Left lung (tissue), 10 donors: ENCODE data around the gene GABARAPL1. TPM values are rescaled to one million over a fixed set of nuclear protein-coding genes. Genes with fewer than 3 reads are reported as not detected.
A peak's percentile ranks its signal among the peaks of the same experiment; 100 is the strongest.
"Not testable (repeated sequence)": the region's sequence is repeated elsewhere in the genome, so short reads cannot be mapped to it uniquely, and the experiment has no call there.

Experiments
- ATAC-seq: fragments of 200-7000 bp; cut with Tn5 transposase; one replicate; pipeline ENCODE4 v1.9.1; 2020; ENCODE audit warnings: moderate library complexity
- DNase-seq, 4 donors: peaks; one replicate each; pipeline ENCODE4 v3.0.0-alpha.2; 2013 to 2020
- H3K27ac ChIP-seq, 2 donors: fragments of 200-600 bp; sonication (generic) in 1 of 2; one replicate each; pipeline versions ENCODE4 v1.5.0 to v1.8.0; 2020 to 2021
- H3K27me3 ChIP-seq, 2 donors: fragments of 200-600 bp; sonication (generic) in 1 of 2; one replicate each; pipeline versions ENCODE4 v1.5.0 to v1.8.0; 2020 to 2021
- H3K36me3 ChIP-seq, 2 donors: fragments of 200-600 bp; sonication (generic) in 1 of 2; one replicate each; pipeline versions ENCODE4 v1.5.0 to v1.8.0; 2020 to 2021
- H3K4me1 ChIP-seq, 2 donors: fragments of 200-600 bp; one replicate each; pipeline ENCODE4 v1.8.0; 2021
- H3K4me3 ChIP-seq, 2 donors: fragments of 200-600 bp; sonication (generic) in 1 of 2; one replicate each; pipeline versions ENCODE4 v1.5.0 to v1.8.0; 2020 to 2021; ENCODE audit warnings: mild to moderate bottlenecking in 1 of 2
- H3K9me3 ChIP-seq, 2 donors: fragments of 200-600 bp; sonication (generic) in 1 of 2; one replicate each; pipeline versions ENCODE4 v1.5.0 to v1.8.0; 2020 to 2021
- CTCF ChIP-seq, 2 donors: fragments of 200-600 bp; sonication (generic) in 1 of 2; IDR thresholded peaks; one replicate each; pipeline versions ENCODE4 v1.5.0 to v1.8.0; 2021; ENCODE audit warnings: antibody characterized with exemption in 2 of 2
- intact Hi-C, 2 donors: fragments of 100-400 bp; cut with DNase I; formaldehyde crosslinking; loops; one replicate each; pipeline versions ENCODE4 v1.11.2 to v1.14.2; 2022
- polyA plus RNA-seq, 6 donors: library from polyadenylated mRNA; unstranded; fragments of 120-200 nt; gene quantifications; one replicate each; pipeline ENCODE4 v1.2.1, GENCODE V29; 2013; ENCODE audit not compliant: insufficient read length in 6 of 6
- total RNA-seq, 2 donors: library from RNA; stranded (reverse); fragmentation: NEBNext Ultra II Directional; extraction: Animal tissue kit (Norgen Biotek cat#: 25700); gene quantifications; one replicate each; pipeline ENCODE4 v1.2.1, GENCODE V29; 2021
- donor health status: DM: no; HTN: yes; CAD: no.
- donor health status: DM: no; HTN: no; CAD: no.

Gene GABARAPL1
- total and polyA plus RNA-seq, 8 donors, result 38.6 to 68.4 (median 48.4) TPM

- H3K4me1 ChIP-seq, result peaks cover 0 to 55% of the 10 kb centered on the region in 2 donors
- H3K4me3 ChIP-seq, result no peak overlapping the region
- H3K36me3 ChIP-seq, result no peaks in the 10 kb centered on the region
- H3K9me3 ChIP-seq, result no peaks in the 10 kb centered on the region
- ATAC-seq, result peak; percentile 57
- peak in 3 of 4 donors; percentile 28 to 54 (median 45) for DNase-seq
- H3K27me3 ChIP-seq, result peaks cover 0 to 6% of the 10 kb centered on the region in 2 donors
- H3K27ac ChIP-seq, result peak overlapping the region in 1 of 2 donors; percentile 80
- intact Hi-C loops, result no loop called here
- TF ChIP-seq CTCF (IDR thresholded peaks at IDR 0.05), result no peak
Observed at GRCh38 chr12:10184261-10184843, 28.3 kb upstream of the GABARAPL1 start.

- no peaks in the 10 kb centered on the region for H3K36me3 ChIP-seq
- no peaks in the 10 kb centered on the region for H3K9me3 ChIP-seq
- H3K27ac ChIP-seq, result peak overlapping the region in 1 of 2 donors; percentile 80
- ATAC-seq (peak; percentile 64), DNase-seq (peak in 3 of 4 donors; percentile 29 to 90 (median 87))
- peaks cover 7 to 60% of the 10 kb centered on the region in 2 donors for H3K4me1 ChIP-seq
- no peak for TF ChIP-seq CTCF (IDR thresholded peaks at IDR 0.05)
- H3K4me3 ChIP-seq, result peak overlapping the region in 1 of 2 donors; percentile 16
- H3K27me3 ChIP-seq, result peaks cover 0 to 6% of the 10 kb centered on the region in 2 donors
- intact Hi-C loops, result no loop called here
Observed at GRCh38 chr12:10186299-10186698, 26.4 kb upstream of the GABARAPL1 start.

GRCh38 chr12:10186958-10187357 is 25.7 kb upstream of the GABARAPL1 start:
- peak in 1 of 4 donors; percentile 49 for DNase-seq
- H3K9me3 ChIP-seq, intact Hi-C loops, ATAC-seq, H3K36me3 ChIP-seq, H3K27me3 ChIP-seq: not testable (repeated sequence)
- Histone ChIP-seq H3K4me1 (peaks cover 7 to 55% of the 10 kb centered on the region in 2 donors), H3K27ac (peak overlapping the region in 1 of 2 donors; percentile 80), H3K4me3 (peak overlapping the region in 1 of 2 donors; percentile 16)

GRCh38 chr12:10189653-10190052 is 23.0 kb upstream of the GABARAPL1 start:
- H3K36me3 ChIP-seq, result no peaks in the 10 kb centered on the region
- H3K9me3 ChIP-seq, result no peaks in the 10 kb centered on the region
- TF ChIP-seq CTCF (IDR thresholded peaks at IDR 0.05), result no peak
- peaks cover 7 to 28% of the 10 kb centered on the region in 2 donors for H3K4me1 ChIP-seq
- ATAC-seq (peak; percentile 8), DNase-seq (no peak)
- H3K4me3 ChIP-seq, result no peak overlapping the region
- peaks cover 0 to 6% of the 10 kb centered on the region in 2 donors for H3K27me3 ChIP-seq
- peak overlapping the region in 1 of 2 donors; percentile 28 for H3K27ac ChIP-seq
- intact Hi-C loops, result loop anchor here in 1 of 2 donors (5.0 kb wide), 1 partner anchor 37 kb away; no protein-coding TSS in a partner anchor

GRCh38 chr12:10190558-10191388 is 21.9 kb upstream of the GABARAPL1 start:
- no peaks in the 10 kb centered on the region for H3K9me3 ChIP-seq
- DNase-seq (peak in 2 of 4 donors; percentile 53 to 72), ATAC-seq (peak; percentile 97)
- H3K27me3 ChIP-seq, result peaks cover 0 to 6% of the 10 kb centered on the region in 2 donors
- no peak overlapping the region for H3K27ac ChIP-seq
- peak; percentile 66 to 74 for TF ChIP-seq CTCF (IDR thresholded peaks at IDR 0.05)
- H3K4me3 ChIP-seq, result no peak overlapping the region
- H3K4me1 ChIP-seq, result peaks cover 7 to 16% of the 10 kb centered on the region in 2 donors
- no peaks in the 10 kb centered on the region for H3K36me3 ChIP-seq
- intact Hi-C loops, result loop anchor here in 1 of 2 donors (5.0 kb wide), 1 partner anchor 38 kb away; no protein-coding TSS in a partner anchor
